DND-41 (cell line): ENCODE measurements around the gene ANAPC15.
A peak's percentile ranks its signal among the peaks of the same experiment; 100 is the strongest.

Experiments
- ATAC-seq: fragments of 200-7000 bp; cut with Tn5 transposase; 3 replicates; pipeline ENCODE4 v1.9.1; 2021; ENCODE audit warnings: low read depth; ENCODE audit not compliant: insufficient read depth
- DNase-seq: peaks from one replicate; pipeline ENCODE4 v3.0.0-alpha.2; 2020
- H2AFZ ChIP-seq: 2 replicates; pipeline ENCODE4 v1.6.0; 2012; ENCODE audit warnings: low read depth, low read length
- H3K27ac ChIP-seq: 2 replicates; pipeline ENCODE4 v1.5.1; 2012; ENCODE audit warnings: low read length, inconsistent platforms
- H3K27me3 ChIP-seq: fragments of 200-600 bp; sonication (generic); 2 replicates; pipeline ENCODE4 v1.6.0; 2012; ENCODE audit warnings: low read length, mild to moderate bottlenecking, inconsistent platforms; ENCODE audit not compliant: insufficient read depth, poor library complexity
- H3K36me3 ChIP-seq: 2 replicates; pipeline ENCODE4 v1.5.1; 2012; ENCODE audit warnings: low read length, inconsistent platforms; ENCODE audit not compliant: insufficient read depth
- H3K4me1 ChIP-seq: 2 replicates; pipeline ENCODE4 v1.5.1; 2012; ENCODE audit warnings: mild to moderate bottlenecking, low read length; ENCODE audit not compliant: insufficient read depth
- H3K4me2 ChIP-seq: 2 replicates; pipeline ENCODE4 v1.6.0; 2012; ENCODE audit warnings: mild to moderate bottlenecking, moderate library complexity, low read length, inconsistent platforms; ENCODE audit not compliant: insufficient read depth
- H3K4me3 ChIP-seq, 2 experiments: fragments of 200-600 bp in 1 of 2; shearing (Covaris generic) in 1 of 2; 2 replicates each; pipeline ENCODE4 v1.5.1; 2012 to 2016; ENCODE audit warnings: inconsistent platforms in 2 of 2, low read length in 2 of 2, mild to moderate bottlenecking in 2 of 2, low read depth in 1 of 2, moderate library complexity in 1 of 2
- H3K79me2 ChIP-seq: 2 replicates; pipeline ENCODE4 v1.6.0; 2012; ENCODE audit warnings: low read length, inconsistent platforms; ENCODE audit not compliant: insufficient read depth
- H3K9ac ChIP-seq: 2 replicates; pipeline ENCODE4 v1.6.0; 2012; ENCODE audit warnings: low read depth, mild to moderate bottlenecking, inconsistent platforms, low read length, moderate library complexity
- H3K9me3 ChIP-seq: 2 replicates; pipeline ENCODE4 v1.5.1; 2012; ENCODE audit warnings: low read length, moderate library complexity, mild to moderate bottlenecking, inconsistent platforms; ENCODE audit not compliant: insufficient read depth, severe bottlenecking
- H4K20me1 ChIP-seq: 2 replicates; pipeline ENCODE4 v1.6.0; 2012; ENCODE audit warnings: low read length; ENCODE audit not compliant: insufficient read depth
- EZH2 ChIP-seq: IDR thresholded peaks from 3 replicates; pipeline ENCODE4 v1.6.1; 2012; ENCODE audit warnings: borderline replicate concordance, low read depth, mild to moderate bottlenecking, moderate library complexity, low read length, inconsistent platforms; ENCODE audit not compliant: severe bottlenecking
- TF ChIP-seq, protein P1 (sequence below): IDR thresholded peaks from 2 replicates; pipeline ENCODE4 v1.5.1; 2012; ENCODE audit warnings: borderline replicate concordance, low read length, moderate library complexity, mild to moderate bottlenecking; ENCODE audit not compliant: poor library complexity, severe bottlenecking; ENCODE audit errors: extremely low read depth

The ANAPC15 gene

GRCh38 chr11:72112143-72112977 lies at the start of gene ANAPC15:
Gene ANAPC15, minus strand, starts transcription at chr11:72112695. Its CDS starts 1,419 bp downstream, at chr11:72111276.
- Histone ChIP-seq H3K79me2 (peaks cover 9% of the 10 kb centered on the region), H3K27ac (peak within 1 kb of the TSS; percentile 98), H3K9me3 (no peaks in the 10 kb centered on the region), H3K4me1 (peaks cover 24% of the 10 kb centered on the region), H3K9ac (peak within 1 kb of the TSS; percentile 75), H2AFZ (peak within 1 kb of the TSS; percentile 81), H3K27me3 (no peaks in the 10 kb centered on the region), H4K20me1 (no peaks in the 10 kb centered on the region), H3K4me3 (peak within 1 kb of the TSS; percentile 48 to 69), H3K36me3 (peaks cover 31% of the 10 kb centered on the region), H3K4me2 (peak within 1 kb of the TSS; percentile 76)
- DNase-seq (peak; percentile 99), ATAC-seq (peak; percentile 89)
- TF ChIP-seq, protein P1, sequence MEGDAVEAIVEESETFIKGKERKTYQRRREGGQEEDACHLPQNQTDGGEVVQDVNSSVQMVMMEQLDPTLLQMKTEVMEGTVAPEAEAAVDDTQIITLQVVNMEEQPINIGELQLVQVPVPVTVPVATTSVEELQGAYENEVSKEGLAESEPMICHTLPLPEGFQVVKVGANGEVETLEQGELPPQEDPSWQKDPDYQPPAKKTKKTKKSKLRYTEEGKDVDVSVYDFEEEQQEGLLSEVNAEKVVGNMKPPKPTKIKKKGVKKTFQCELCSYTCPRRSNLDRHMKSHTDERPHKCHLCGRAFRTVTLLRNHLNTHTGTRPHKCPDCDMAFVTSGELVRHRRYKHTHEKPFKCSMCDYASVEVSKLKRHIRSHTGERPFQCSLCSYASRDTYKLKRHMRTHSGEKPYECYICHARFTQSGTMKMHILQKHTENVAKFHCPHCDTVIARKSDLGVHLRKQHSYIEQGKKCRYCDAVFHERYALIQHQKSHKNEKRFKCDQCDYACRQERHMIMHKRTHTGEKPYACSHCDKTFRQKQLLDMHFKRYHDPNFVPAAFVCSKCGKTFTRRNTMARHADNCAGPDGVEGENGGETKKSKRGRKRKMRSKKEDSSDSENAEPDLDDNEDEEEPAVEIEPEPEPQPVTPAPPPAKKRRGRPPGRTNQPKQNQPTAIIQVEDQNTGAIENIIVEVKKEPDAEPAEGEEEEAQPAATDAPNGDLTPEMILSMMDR, result no peak
- TF ChIP-seq EZH2, result no peak

DNA sequence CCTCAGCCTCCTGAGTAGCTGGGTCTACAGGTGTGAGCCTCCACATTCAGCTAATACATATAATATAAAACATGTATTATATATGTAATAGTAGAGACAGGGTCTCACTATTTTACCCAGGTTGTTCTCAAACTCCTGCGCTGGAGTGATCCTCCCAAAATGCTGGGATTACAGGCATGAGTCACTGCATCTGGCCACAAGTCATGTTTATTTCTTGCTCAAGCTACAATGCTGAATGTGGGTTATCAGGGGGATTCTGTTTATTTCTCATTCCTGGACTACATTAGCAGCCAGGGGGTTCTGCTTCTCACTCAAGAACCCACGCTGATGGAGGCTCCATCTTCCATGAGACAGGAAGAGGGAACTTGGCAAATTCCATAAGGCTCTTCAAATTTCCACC lies 47.8 kb upstream of the ANAPC15 start:
- H3K36me3 ChIP-seq, result no peaks in the 10 kb centered on the region
- ATAC-seq, result no peak
- no peak overlapping the region for H3K4me2 ChIP-seq
- H3K79me2 ChIP-seq, result no peaks in the 10 kb centered on the region
- H3K4me3 ChIP-seq, result no peak overlapping the region
- no peak for DNase-seq
- H3K27me3 ChIP-seq, result peaks cover 9% of the 10 kb centered on the region
- H3K9me3 ChIP-seq, result no peaks in the 10 kb centered on the region
- no peak overlapping the region for H3K27ac ChIP-seq
- H2AFZ ChIP-seq, result no peak overlapping the region
- TF ChIP-seq, protein P1, result no peak
- no peak for TF ChIP-seq EZH2
- no peak overlapping the region for H3K9ac ChIP-seq
- no peaks in the 10 kb centered on the region for H4K20me1 ChIP-seq
- no peaks in the 10 kb centered on the region for H3K4me1 ChIP-seq

- Histone ChIP-seq H4K20me1 (no peaks in the 10 kb centered on the region), H3K79me2 (no peaks in the 10 kb centered on the region), H3K27ac (no peak overlapping the region), H3K36me3 (no peaks in the 10 kb centered on the region), H3K4me2 (no peak overlapping the region), H3K9ac (no peak overlapping the region), H2AFZ (no peak overlapping the region), H3K27me3 (peaks cover 9% of the 10 kb centered on the region), H3K9me3 (no peaks in the 10 kb centered on the region), H3K4me3 (no peak overlapping the region), H3K4me1 (no peaks in the 10 kb centered on the region)
- DNase-seq, result no peak
- TF ChIP-seq, protein P1, result no peak
- TF ChIP-seq EZH2, result no peak
- ATAC-seq, result no peak
Observed at GRCh38 chr11:72157131-72157530, 44.6 kb upstream of the ANAPC15 start.
